ENCODE results near the gene UGGT2. TPM values are rescaled to one million over a fixed set of nuclear protein-coding genes. Genes with fewer than 3 reads are reported as not detected.

UGGT2 gene
- polyA plus RNA-seq, 1 experiment = 30.5 TPM

DNA sequence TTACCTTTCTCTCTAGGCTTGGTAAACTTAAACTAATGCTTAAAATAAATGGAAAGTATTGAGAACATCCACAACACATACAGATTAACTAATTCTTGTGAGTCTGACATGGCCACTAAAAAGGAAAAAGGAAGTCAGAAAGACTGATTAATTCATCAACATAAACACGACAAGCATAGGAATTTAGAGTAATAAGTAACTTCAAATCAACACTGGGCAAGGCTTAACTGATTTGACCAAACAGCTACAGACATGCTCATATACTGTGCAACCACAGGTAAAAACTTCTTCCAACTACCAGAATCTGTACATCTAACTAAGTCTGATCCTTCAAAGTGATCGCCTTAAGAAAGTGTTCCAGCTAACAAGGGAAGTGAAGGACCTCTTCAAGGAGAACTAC is 20.5 kb downstream of the UGGT2 start:
- CTCF ChIA-PET = interaction anchor here (0.7 to 0.8 kb wide), 2 partner anchors 13 to 21 kb away, joined by 3 read pairs; partner anchors contain the start of gene UGGT2

GRCh38 chr13:96029002-96029401 is 24.2 kb downstream of the UGGT2 start:
- no peak for DNase-seq (ENCODE audit: low read depth, low spot score)
- Histone ChIP-seq H3K27me3 (ENCODE audit: control insufficient read depth, insufficient read depth, low read length) (no peaks in the 10 kb centered on the region), H3K4me3 (ENCODE audit: low read depth, low read length) (no peak overlapping the region), H3K27ac (ENCODE audit: low read depth, low read length) (no peak overlapping the region), H3K9me3 (ENCODE audit: control insufficient read depth, insufficient read depth, low read length) (peaks cover 9% of the 10 kb centered on the region)
- TF ChIP-seq, protein P1, sequence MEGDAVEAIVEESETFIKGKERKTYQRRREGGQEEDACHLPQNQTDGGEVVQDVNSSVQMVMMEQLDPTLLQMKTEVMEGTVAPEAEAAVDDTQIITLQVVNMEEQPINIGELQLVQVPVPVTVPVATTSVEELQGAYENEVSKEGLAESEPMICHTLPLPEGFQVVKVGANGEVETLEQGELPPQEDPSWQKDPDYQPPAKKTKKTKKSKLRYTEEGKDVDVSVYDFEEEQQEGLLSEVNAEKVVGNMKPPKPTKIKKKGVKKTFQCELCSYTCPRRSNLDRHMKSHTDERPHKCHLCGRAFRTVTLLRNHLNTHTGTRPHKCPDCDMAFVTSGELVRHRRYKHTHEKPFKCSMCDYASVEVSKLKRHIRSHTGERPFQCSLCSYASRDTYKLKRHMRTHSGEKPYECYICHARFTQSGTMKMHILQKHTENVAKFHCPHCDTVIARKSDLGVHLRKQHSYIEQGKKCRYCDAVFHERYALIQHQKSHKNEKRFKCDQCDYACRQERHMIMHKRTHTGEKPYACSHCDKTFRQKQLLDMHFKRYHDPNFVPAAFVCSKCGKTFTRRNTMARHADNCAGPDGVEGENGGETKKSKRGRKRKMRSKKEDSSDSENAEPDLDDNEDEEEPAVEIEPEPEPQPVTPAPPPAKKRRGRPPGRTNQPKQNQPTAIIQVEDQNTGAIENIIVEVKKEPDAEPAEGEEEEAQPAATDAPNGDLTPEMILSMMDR (IDR thresholded peaks at IDR 0.05; ENCODE audit: low read depth, low read length) = no peak
- CTCF ChIA-PET = interaction anchor here (0.8 to 1.7 kb wide), 2 partner anchors 9 to 929 kb away, joined by 3 to 7 read pairs; no protein-coding TSS in a partner anchor
- POLR2A ChIA-PET = no interaction called here

More for the DNA sequence above, 20.5 kb downstream of the UGGT2 start:
- Histone ChIP-seq H3K9me3 (ENCODE audit: control insufficient read depth, insufficient read depth, low read length) (peaks cover 16% of the 10 kb centered on the region), H3K4me3 (ENCODE audit: low read depth, low read length) (no peak overlapping the region), H3K27me3 (ENCODE audit: control insufficient read depth, insufficient read depth, low read length) (no peaks in the 10 kb centered on the region), H3K27ac (ENCODE audit: low read depth, low read length) (no peak overlapping the region)
- POLR2A ChIA-PET = no interaction called here
- DNase-seq (ENCODE audit: low read depth, low spot score) = no peak
- TF ChIP-seq, protein P1 (IDR thresholded peaks at IDR 0.05; ENCODE audit: low read depth, low read length) = no peak

- POLR2A ChIA-PET = no interaction called here
- DNase-seq (ENCODE audit: low read depth, low spot score) = no peak
- H3K27me3 ChIP-seq (ENCODE audit: control insufficient read depth, insufficient read depth, low read length) = no peaks in the 10 kb centered on the region
- no peaks in the 10 kb centered on the region for H3K9me3 ChIP-seq (ENCODE audit: control insufficient read depth, insufficient read depth, low read length)
- CTCF ChIA-PET = no interaction called here
- no peak overlapping the region for H3K4me3 ChIP-seq (ENCODE audit: low read depth, low read length)
- no peak overlapping the region for H3K27ac ChIP-seq (ENCODE audit: low read depth, low read length)
- TF ChIP-seq, protein P1 (IDR thresholded peaks at IDR 0.05; ENCODE audit: low read depth, low read length) = no peak
Observed at GRCh38 chr13:96027496-96027895, 25.7 kb downstream of the UGGT2 start.

DNA sequence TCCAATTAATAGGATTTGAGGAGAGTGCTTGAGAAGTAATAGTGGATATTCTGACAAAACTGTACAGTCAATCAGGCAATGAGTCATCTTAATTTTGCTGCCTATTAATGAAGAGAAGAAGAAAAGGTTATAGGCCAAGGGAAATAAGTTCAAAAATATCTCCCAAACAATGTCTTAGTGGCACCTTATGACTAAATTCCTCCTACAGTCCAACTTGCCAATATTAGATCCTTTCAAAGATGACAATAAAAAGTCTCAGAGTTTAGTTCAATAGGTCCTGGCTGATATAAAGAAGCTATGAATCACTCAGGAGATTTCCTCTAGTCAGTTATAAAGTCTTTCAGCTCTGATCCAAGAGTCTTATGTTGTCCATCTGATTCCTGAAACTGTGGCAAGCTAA is 27.9 kb downstream of the UGGT2 start:
- H3K27me3 ChIP-seq (ENCODE audit: control insufficient read depth, insufficient read depth, low read length) = no peaks in the 10 kb centered on the region
- no peak for DNase-seq (ENCODE audit: low read depth, low spot score)
- TF ChIP-seq, protein P1 (IDR thresholded peaks at IDR 0.05; ENCODE audit: low read depth, low read length) = no peak
- H3K4me3 ChIP-seq (ENCODE audit: low read depth, low read length) = no peak overlapping the region
- ChIA-PET CTCF (no interaction called here), POLR2A (no interaction called here)
- no peaks in the 10 kb centered on the region for H3K9me3 ChIP-seq (ENCODE audit: control insufficient read depth, insufficient read depth, low read length)
- no peak overlapping the region for H3K27ac ChIP-seq (ENCODE audit: low read depth, low read length)

GRCh38 chr13:96020931-96021330 is 32.3 kb downstream of the UGGT2 start:
- TF ChIP-seq, protein P1 (IDR thresholded peaks at IDR 0.05; ENCODE audit: low read depth, low read length) = no peak
- Histone ChIP-seq H3K27ac (ENCODE audit: low read depth, low read length) (no peak overlapping the region), H3K27me3 (ENCODE audit: control insufficient read depth, insufficient read depth, low read length) (no peaks in the 10 kb centered on the region), H3K9me3 (ENCODE audit: control insufficient read depth, insufficient read depth, low read length) (no peaks in the 10 kb centered on the region), H3K4me3 (ENCODE audit: low read depth, low read length) (no peak overlapping the region)
- DNase-seq (ENCODE audit: low read depth, low spot score) = no peak
- ChIA-PET CTCF (interaction anchor here (1.8 to 1.9 kb wide), 3 partner anchors 10 to 937 kb away, joined by 9 to 28 read pairs (median 14); no protein-coding TSS in a partner anchor), POLR2A (no interaction called here)

Data from AG04450 (cell line).